Breast epithelium (tissue), 4 donors: ENCODE measurements around the gene AK8. TPM values are rescaled to one million over a fixed set of nuclear protein-coding genes. Genes with fewer than 3 reads are reported as not detected.

Experiments
- DNase-seq, 2 donors: peaks; one replicate each; pipeline ENCODE4 v3.0.0-alpha.2; 2019; ENCODE audit warnings: low spot score in 2 of 2
- H3K27ac ChIP-seq, 2 donors: fragments of 200-600 bp; sonication (generic) in 1 of 2; one replicate each; pipeline ENCODE4 v1.5.1; 2016 to 2019; ENCODE audit warnings: mild to moderate bottlenecking in 1 of 2
- H3K27me3 ChIP-seq, 2 donors: fragments of 200-600 bp; sonication (generic) in 1 of 2; one replicate each; pipeline versions ENCODE4 v1.5.1 to v1.6.0; 2017 to 2019; ENCODE audit warnings: control low read depth in 1 of 2, mild to moderate bottlenecking in 1 of 2
- H3K36me3 ChIP-seq: fragments of 200-600 bp; one replicate; pipeline ENCODE4 v1.5.1; 2019
- H3K4me1 ChIP-seq, 2 donors: fragments of 200-600 bp; sonication (generic); one replicate each; pipeline ENCODE4 v1.5.1; 2016 to 2019; ENCODE audit warnings: control low read depth in 1 of 2
- H3K4me3 ChIP-seq, 3 donors: fragments of 200-600 bp; sonication (generic); 1 replicate in 2 of 3; 2 replicates in 1 of 3; pipeline ENCODE4 v1.5.1; 2016 to 2019; ENCODE audit warnings: mild to moderate bottlenecking in 3 of 3, moderate library complexity in 2 of 3
- H3K9me3 ChIP-seq, 2 donors: fragments of 200-600 bp; sonication (generic) in 1 of 2; one replicate each; pipeline ENCODE4 v1.5.1; 2016 to 2019; ENCODE audit warnings: control low read depth in 1 of 2
- POLR2A ChIP-seq: fragments of 450-650 bp; IDR thresholded peaks from one replicate; pipeline ENCODE4 v1.6.1; 2016; ENCODE audit warnings: antibody characterized with exemption, mild to moderate bottlenecking, moderate library complexity
- POLR2AphosphoS5 ChIP-seq, 3 donors: sonication (generic); formaldehyde crosslinking; IDR thresholded peaks; one replicate each; pipeline ENCODE4 v1.6.1; 2017; ENCODE audit warnings: antibody characterized with exemption in 3 of 3
- intact Hi-C: fragments of 100-400 bp; cut with DNase I; formaldehyde crosslinking; loops from one replicate; pipeline ENCODE4 v1.15.1; 2023; ENCODE audit warnings: low total_unique reads
- total RNA-seq, 3 donors: library from RNA; depleted of rRNA; stranded (reverse); fragments of >200 nt; gene quantifications; one replicate each; pipeline ENCODE4 v1.1.0, GENCODE V29; 2016
- TF ChIP-seq, protein P1 (sequence below), 3 donors: fragments of 450-650 bp; IDR thresholded peaks; one replicate each; pipeline ENCODE4 v1.5.1; 2016 to 2017; ENCODE audit warnings: antibody characterized with exemption in 3 of 3, mild to moderate bottlenecking in 3 of 3, moderate library complexity in 3 of 3

AK8 gene
- total RNA-seq, 3 donors from 2014 or later: 0.66 to 2.6 (median 1.0) TPM

DNA sequence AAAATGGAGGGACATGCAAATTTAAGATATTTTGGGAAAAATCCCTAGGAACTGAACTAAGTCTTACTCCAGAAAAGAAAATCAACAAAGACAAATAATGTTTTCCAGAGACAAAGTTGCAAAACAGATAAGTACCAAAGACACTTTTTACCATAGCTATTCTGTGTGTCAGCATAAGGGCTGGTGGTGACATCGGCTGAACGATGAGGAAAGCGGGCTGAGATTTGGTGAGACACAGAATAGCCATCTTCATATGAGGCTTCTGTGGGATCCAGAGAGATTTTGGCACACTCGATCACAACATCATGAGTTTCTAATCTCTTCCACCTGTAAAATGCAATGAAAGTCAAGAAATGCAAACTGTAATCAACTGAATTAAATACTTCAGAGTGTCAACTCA lies 34.0 kb upstream of the AK8 start:
- peaks cover 9% of the 10 kb centered on the region for H3K36me3 ChIP-seq
- DNase-seq: no peak
- no peak for TF ChIP-seq POLR2AphosphoS5 (IDR thresholded peaks at IDR 0.05)

GRCh38 chr9:132910376-132910775 lies 32.3 kb upstream of the AK8 start:
- Histone ChIP-seq H3K27ac (no peak overlapping the region), H3K4me1 (no peaks in the 10 kb centered on the region), H3K4me3 (no peak overlapping the region), H3K36me3 (no peaks in the 10 kb centered on the region), H3K9me3 (no peaks in the 10 kb centered on the region), H3K27me3 (no peaks in the 10 kb centered on the region)
- intact Hi-C loops: no loop called here
- no peak for TF ChIP-seq POLR2A
- no peak for TF ChIP-seq POLR2AphosphoS5 (IDR thresholded peaks at IDR 0.05)
- TF ChIP-seq, protein P1, sequence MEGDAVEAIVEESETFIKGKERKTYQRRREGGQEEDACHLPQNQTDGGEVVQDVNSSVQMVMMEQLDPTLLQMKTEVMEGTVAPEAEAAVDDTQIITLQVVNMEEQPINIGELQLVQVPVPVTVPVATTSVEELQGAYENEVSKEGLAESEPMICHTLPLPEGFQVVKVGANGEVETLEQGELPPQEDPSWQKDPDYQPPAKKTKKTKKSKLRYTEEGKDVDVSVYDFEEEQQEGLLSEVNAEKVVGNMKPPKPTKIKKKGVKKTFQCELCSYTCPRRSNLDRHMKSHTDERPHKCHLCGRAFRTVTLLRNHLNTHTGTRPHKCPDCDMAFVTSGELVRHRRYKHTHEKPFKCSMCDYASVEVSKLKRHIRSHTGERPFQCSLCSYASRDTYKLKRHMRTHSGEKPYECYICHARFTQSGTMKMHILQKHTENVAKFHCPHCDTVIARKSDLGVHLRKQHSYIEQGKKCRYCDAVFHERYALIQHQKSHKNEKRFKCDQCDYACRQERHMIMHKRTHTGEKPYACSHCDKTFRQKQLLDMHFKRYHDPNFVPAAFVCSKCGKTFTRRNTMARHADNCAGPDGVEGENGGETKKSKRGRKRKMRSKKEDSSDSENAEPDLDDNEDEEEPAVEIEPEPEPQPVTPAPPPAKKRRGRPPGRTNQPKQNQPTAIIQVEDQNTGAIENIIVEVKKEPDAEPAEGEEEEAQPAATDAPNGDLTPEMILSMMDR (IDR thresholded peaks at IDR 0.05): no peak
- no peak for DNase-seq

More for the DNA sequence above, 34.0 kb upstream of the AK8 start:
- intact Hi-C loops: no loop called here
- Histone ChIP-seq H3K4me1 (no peaks in the 10 kb centered on the region), H3K27me3 (no peaks in the 10 kb centered on the region), H3K9me3 (peaks cover 0 to 4% of the 10 kb centered on the region in 2 donors), H3K4me3 (no peak overlapping the region), H3K27ac (no peak overlapping the region)

- no peak for TF ChIP-seq POLR2A
- TF ChIP-seq, protein P1 (IDR thresholded peaks at IDR 0.05): no peak
- TF ChIP-seq POLR2AphosphoS5 (IDR thresholded peaks at IDR 0.05): no peak
- no peaks in the 10 kb centered on the region for H3K27me3 ChIP-seq
- H3K27ac ChIP-seq: no peak overlapping the region
- no peaks in the 10 kb centered on the region for H3K36me3 ChIP-seq
- no peak for DNase-seq
- H3K9me3 ChIP-seq: no peaks in the 10 kb centered on the region
- intact Hi-C loops: no loop called here
- no peaks in the 10 kb centered on the region for H3K4me1 ChIP-seq
- H3K4me3 ChIP-seq: no peak overlapping the region
Observed at GRCh38 chr9:132909311-132909710, 31.2 kb upstream of the AK8 start.

GRCh38 chr9:132908635-132909034 lies 30.6 kb upstream of the AK8 start:
- no peaks in the 10 kb centered on the region for H3K4me1 ChIP-seq
- intact Hi-C loops: no loop called here
- no peak overlapping the region for H3K4me3 ChIP-seq
- H3K27me3 ChIP-seq: no peaks in the 10 kb centered on the region
- H3K9me3 ChIP-seq: no peaks in the 10 kb centered on the region
- no peaks in the 10 kb centered on the region for H3K36me3 ChIP-seq
- no peak for DNase-seq
- TF ChIP-seq POLR2AphosphoS5 (IDR thresholded peaks at IDR 0.05): no peak
- TF ChIP-seq, protein P1 (IDR thresholded peaks at IDR 0.05): no peak
- TF ChIP-seq POLR2A: no peak
- H3K27ac ChIP-seq: no peak overlapping the region

GRCh38 chr9:132905726-132906125 lies 27.6 kb upstream of the AK8 start:
- Histone ChIP-seq H3K4me1 (no peaks in the 10 kb centered on the region), H3K27ac (no peak overlapping the region), H3K9me3 (no peaks in the 10 kb centered on the region), H3K4me3 (no peak overlapping the region), H3K36me3 (peaks cover 6% of the 10 kb centered on the region), H3K27me3 (no peaks in the 10 kb centered on the region)
- DNase-seq: no peak
- no peak for TF ChIP-seq POLR2A
- TF ChIP-seq, protein P1 (IDR thresholded peaks at IDR 0.05): no peak
- no peak for TF ChIP-seq POLR2AphosphoS5 (IDR thresholded peaks at IDR 0.05)
- intact Hi-C loops: no loop called here
